RWPE1 (cell line): ENCODE results near the gene PLEKHD1.

ENCODE experiments used
- CTCF ChIA-PET: fragments of 350-600 bp; sonication (Branson Sonifier 250); formaldehyde crosslinking; extraction: SDS; loops from one replicate; lab custom pipeline; 2021; lab: Yijun Ruan, JAX
- POLR2A ChIA-PET: fragments of 400-600 bp; formaldehyde crosslinking; extraction: SDS; loops from one replicate; lab custom pipeline; 2020; ENCODE audit warnings: antibody characterized with exemption; ENCODE audit not compliant: low non-redundant PET; lab: Yijun Ruan, JAX
- DNase-seq: peaks from one replicate; pipeline ENCODE4 v3.0.0; 2012; ENCODE audit warnings: low spot score
- H3K27ac ChIP-seq: fragments of 450-650 bp; 2 replicates; pipeline ENCODE4 v1.5.1; 2017
- CTCF ChIP-seq: fragments of 450-650 bp; conservative IDR thresholded peaks from 2 replicates; pipeline ENCODE4 v1.5.1; 2017; ENCODE audit warnings: low read depth, mild to moderate bottlenecking

PLEKHD1 gene

GRCh38 chr14:69487226-69487625 lies 2.7 kb downstream of the PLEKHD1 start:
- POLR2A ChIA-PET: no interaction called here
- DNase-seq: no peak
- no peak overlapping the region for H3K27ac ChIP-seq
- CTCF ChIA-PET: interaction anchor here (0.7 kb wide), 1 partner anchor 44 kb away, joined by 3 read pairs; no protein-coding TSS in a partner anchor
- TF ChIP-seq CTCF: no peak

GRCh38 chr14:69487771-69488170 lies 3.2 kb downstream of the PLEKHD1 start:
- no peak for TF ChIP-seq CTCF
- ChIA-PET CTCF (interaction anchor here (0.7 to 0.8 kb wide), 2 partner anchors 27 to 44 kb away, joined by 3 to 7 read pairs; no protein-coding TSS in a partner anchor), POLR2A (no interaction called here)

GRCh38 chr14:69489495-69489894 lies 5.0 kb downstream of the PLEKHD1 start:
- ChIA-PET POLR2A (no interaction called here), CTCF (no interaction called here)
- no peak for DNase-seq
- H3K27ac ChIP-seq: no peak overlapping the region
- no peak for TF ChIP-seq CTCF

More at GRCh38 chr14:69487771-69488170, 3.2 kb downstream of the PLEKHD1 start:
- no peak overlapping the region for H3K27ac ChIP-seq
- no peak for DNase-seq

DNA sequence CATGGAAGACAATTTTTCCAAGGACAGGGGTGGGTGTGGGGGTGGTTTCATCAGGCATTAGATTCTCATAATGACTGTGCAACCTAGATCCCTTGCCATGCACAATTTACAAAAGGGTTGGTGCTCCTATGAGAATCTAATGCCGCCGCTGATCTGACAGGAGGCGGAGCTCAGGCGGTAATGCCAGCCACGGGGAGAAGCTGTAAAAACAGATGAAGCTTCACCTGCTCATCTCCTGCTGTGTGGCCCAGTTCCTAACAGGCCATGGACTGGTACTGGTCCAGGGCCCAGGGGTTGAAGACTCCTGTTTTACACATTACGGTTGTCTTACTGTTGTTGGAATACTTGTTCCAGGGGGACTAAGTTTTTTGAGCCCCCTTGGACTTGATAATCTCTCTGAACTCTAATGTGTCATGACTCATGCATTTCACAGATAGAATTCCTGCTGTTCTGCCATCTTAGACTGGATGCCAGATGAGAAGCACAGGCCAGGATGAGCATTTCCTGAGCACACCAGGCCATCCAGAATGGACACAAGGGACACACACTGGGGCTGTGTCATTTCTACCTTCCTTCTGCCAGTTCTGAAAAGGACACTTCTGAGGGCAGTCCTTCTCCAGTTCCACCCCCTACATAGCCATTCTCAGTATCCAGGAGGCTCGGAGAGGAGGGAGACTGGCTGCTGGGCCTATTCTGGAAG lies 5.8 kb downstream of the PLEKHD1 start:
- H3K27ac ChIP-seq: no peak overlapping the region
- no peak for TF ChIP-seq CTCF
- POLR2A ChIA-PET: no interaction called here
- CTCF ChIA-PET: interaction anchor here (0.5 kb wide), 1 partner anchor 106 kb away, joined by 4 read pairs; no protein-coding TSS in a partner anchor
- DNase-seq: no peak

DNA sequence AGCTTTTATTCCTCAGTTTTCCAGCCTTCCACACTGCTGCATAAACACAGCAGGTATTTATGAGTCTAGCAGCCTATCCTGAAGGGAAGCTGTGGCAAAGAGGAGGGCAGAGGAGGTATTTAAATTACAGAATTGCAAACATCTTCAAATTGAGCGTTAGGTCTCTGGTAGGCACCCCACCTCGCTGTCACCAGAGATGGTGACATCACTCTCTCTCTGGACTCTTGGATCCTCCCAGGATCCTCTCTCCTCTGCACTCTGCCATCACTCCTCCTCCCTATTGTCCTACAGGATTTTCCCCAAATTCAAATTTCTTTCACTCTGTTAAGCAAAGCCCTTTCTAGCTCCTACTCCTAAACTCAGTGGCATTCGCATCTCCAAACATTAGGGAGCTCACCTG lies 6.7 kb downstream of the PLEKHD1 start:
- no peak for TF ChIP-seq CTCF
- ChIA-PET CTCF (interaction anchor here (0.5 kb wide), 1 partner anchor 105 kb away, joined by 4 read pairs; no protein-coding TSS in a partner anchor), POLR2A (no interaction called here)
- DNase-seq: no peak
- no peak overlapping the region for H3K27ac ChIP-seq

DNA sequence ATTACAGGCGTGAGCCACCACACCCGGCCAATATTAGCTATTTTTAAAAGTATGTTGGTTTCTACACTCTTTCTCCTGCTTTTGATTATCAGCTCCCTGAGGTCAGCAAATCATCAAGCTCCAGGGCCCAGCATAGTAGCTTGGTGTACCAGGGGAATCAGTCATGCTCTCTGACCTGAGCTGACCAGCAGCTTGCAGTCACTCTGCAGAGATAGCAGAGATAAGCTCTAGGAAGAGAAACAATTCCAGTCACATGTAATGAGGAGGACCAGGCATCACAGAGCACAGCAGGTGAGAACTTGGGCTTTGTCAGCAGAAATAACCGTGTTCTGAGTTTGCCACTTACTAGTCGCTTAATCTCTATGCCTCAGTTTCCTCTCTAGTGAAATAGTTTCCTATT lies 8.5 kb downstream of the PLEKHD1 start:
- ChIA-PET POLR2A (no interaction called here), CTCF (interaction anchor here (0.5 to 1.4 kb wide), 3 partner anchors 11 to 82 kb away, joined by 3 to 9 read pairs (median 5); partner anchors contain the start of gene CCDC177)
- TF ChIP-seq CTCF: no peak
- no peak for DNase-seq
- no peak overlapping the region for H3K27ac ChIP-seq
